MV-4-11 (cell line): ENCODE measurements around the gene KNTC1.
"Not testable (repeated sequence)": the region's sequence is repeated elsewhere in the genome, so short reads cannot be mapped to it uniquely, and the experiment has no call there.

Experiments used
- DNase-seq: peaks from one replicate; lab custom pipeline; 2025; lab: John Stamatoyannopoulos, UW

The KNTC1 gene, protein sequence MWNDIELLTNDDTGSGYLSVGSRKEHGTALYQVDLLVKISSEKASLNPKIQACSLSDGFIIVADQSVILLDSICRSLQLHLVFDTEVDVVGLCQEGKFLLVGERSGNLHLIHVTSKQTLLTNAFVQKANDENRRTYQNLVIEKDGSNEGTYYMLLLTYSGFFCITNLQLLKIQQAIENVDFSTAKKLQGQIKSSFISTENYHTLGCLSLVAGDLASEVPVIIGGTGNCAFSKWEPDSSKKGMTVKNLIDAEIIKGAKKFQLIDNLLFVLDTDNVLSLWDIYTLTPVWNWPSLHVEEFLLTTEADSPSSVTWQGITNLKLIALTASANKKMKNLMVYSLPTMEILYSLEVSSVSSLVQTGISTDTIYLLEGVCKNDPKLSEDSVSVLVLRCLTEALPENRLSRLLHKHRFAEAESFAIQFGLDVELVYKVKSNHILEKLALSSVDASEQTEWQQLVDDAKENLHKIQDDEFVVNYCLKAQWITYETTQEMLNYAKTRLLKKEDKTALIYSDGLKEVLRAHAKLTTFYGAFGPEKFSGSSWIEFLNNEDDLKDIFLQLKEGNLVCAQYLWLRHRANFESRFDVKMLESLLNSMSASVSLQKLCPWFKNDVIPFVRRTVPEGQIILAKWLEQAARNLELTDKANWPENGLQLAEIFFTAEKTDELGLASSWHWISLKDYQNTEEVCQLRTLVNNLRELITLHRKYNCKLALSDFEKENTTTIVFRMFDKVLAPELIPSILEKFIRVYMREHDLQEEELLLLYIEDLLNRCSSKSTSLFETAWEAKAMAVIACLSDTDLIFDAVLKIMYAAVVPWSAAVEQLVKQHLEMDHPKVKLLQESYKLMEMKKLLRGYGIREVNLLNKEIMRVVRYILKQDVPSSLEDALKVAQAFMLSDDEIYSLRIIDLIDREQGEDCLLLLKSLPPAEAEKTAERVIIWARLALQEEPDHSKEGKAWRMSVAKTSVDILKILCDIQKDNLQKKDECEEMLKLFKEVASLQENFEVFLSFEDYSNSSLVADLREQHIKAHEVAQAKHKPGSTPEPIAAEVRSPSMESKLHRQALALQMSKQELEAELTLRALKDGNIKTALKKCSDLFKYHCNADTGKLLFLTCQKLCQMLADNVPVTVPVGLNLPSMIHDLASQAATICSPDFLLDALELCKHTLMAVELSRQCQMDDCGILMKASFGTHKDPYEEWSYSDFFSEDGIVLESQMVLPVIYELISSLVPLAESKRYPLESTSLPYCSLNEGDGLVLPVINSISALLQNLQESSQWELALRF (N-terminal part only)

DNA sequence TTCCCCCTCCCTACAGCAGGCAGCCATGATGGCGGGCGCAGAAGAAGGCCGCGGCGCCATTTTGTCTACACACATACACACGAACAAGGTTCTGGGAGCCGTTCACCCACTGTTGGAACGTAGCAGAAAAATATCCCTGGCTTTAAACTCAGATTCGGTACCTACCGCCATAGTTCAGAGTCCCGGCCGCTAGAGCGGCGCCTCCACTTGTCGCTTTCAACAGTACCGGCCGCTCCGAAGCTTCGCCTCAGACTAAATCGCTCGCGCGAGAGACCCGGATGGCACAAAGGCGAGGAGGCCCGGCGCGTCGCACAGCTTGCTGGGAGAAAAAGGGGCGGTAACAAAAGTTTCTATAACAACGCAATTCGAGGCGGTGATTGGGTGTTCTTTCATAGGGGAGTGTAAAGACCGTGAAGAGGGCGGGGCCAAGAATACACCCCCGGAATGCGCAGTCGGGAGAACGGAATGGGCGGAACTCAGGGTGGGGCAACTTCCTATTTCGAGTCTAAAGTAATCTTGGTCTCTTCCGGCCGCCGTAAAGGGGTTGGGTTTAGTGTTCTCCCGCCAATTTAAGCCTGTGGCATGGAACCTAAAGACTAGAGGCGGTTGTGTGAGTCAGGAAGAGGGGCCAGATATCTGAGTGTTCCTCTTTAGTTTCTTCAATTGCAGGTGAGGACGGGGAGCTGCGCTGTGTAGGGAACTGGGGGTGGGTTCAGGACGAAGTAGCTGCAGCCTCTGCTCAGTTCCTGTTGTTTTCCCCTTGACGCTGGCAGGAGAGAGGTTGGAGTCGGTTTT is at the start of gene KNTC1, which contains the start of gene RSRC2:
Gene KNTC1 (plus strand): TSS at position 567 of the 795 bp plus-strand sequence. CDS start 2,815 bp downstream, outside the sequence.
Gene RSRC2 (minus strand): TSS at position 254 of the 795 bp plus-strand sequence. CDS start 83 bp downstream, at position 171.
- peak; percentile 100 for DNase-seq

DNA sequence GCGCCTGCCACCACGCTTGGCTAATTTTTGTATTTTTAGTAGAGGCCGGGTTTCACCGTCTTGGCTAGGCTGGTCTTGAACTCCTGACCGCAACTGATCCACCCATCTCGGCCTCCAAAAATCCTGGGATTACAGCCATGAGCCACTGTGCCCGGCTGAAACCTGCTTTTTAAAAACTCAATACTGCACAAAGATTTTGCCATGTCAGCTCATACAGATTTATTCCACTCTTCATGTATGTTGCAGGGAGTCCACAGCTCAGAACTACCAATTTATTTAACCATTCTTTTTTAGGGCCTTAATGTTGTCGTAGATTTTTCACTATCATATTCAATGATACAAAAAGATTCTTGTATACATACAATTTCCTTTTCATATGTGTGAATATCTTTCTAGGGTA is 46.3 kb upstream of the KNTC1 start:
- DNase-seq: no peak

DNA sequence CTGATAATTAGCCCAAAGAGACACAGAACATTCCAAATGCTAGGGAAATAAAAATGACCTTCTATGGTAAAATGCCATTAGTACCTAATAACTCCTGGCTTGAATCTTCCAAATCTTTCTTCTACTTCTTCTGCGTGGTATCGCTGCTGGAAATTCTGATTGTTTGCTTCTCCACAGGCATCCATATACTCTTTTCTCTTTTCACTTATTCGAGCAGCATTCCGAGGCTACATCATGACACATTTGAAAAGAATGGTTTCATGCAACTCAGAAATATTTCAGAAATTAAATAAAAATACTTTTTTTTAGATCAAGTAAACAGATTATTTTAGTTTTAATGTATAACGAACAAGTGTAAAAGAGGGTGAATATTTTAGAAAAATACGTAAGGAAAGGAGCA is 45.2 kb upstream of the KNTC1 start:
- DNase-seq: no peak

DNA sequence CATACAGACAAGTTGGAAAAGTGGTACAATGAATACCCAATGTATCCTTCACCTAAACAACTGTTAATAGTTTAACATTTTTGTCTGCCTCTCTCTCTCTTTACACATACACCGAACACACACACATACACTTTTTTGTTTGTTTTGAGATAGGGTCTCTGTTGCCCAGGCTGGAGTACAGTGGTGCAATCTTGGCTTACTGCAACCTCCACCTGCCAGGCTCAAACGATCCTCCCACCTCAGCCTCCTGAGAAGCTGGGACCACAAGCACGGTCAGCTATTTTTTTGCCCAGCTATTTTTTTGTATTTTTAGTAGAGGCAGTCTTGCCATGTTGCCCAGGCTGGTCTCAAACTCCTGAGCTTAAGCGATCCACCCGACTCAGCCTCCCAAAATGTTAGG is 43.1 kb upstream of the KNTC1 start:
- no peak for DNase-seq

DNA sequence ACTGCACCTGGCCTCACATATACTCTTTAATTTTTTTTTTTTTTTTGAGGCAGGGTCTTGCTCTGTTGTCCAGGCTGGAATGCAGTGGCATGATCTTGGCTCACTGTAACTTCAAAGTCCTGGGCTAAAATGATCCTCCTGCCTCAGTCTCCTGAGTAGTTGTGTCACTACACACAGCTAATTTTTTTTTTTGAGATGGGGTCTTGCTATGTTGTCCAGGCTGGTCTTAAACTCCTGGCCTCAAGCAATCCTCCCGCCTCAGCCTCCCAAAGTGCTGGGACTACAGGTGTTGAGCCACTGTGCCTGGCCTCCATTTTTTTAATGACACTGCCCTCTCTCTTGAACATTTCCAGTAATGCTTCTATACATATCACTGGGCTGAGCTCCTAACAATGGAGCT is 42.7 kb upstream of the KNTC1 start:
- DNase-seq: not testable (repeated sequence)

DNA sequence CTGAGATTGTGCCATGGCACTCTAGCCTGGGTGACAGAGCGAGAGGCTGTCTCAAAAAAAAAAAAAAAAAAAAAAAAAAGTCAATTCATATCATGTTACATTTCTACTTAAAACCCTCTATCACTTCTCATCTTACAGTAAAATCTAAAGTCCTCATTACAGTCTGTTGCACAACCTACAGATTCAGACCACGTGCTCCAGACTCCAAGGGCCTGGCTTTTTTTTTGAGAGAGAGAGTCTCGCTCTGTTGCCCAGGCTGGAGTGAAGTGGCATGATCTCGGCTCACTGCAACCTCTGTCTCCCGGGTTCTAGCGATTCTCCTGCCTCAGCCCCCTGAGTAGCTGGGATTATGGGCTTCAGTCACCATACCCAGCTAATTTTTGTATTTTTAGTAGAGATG is 40.7 kb upstream of the KNTC1 start:
- DNase-seq: not testable (repeated sequence)

DNA sequence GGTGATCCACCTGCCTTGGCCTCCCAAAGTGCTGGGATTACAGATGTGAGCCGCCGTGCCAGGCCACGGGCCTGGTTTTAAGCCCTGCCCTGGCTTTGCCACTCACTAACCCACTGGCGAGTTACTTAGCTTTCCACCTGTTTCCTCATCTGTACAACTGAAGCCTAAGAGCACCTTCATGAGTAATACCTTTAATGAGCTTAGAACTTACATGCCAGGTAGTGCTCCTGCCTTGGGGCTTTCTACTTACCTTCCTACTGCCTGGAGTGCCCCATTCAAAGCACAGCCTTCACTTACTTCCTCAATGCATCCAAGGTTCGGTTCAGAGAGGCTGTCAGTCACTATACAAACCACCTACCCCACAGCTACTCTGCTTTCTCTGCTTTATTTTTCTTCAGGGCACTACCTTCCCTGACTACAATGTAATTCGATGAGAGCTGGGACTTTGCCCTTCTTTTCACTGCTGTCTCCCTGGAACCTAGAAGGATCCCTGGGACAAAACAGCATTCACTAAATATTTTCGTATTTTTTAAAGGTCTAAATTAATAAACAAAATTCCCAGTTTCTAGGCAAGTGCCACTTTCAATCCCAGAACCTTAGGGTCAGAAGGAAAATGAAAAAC is 40.1 kb upstream of the KNTC1 start:
- no peak for DNase-seq

DNA sequence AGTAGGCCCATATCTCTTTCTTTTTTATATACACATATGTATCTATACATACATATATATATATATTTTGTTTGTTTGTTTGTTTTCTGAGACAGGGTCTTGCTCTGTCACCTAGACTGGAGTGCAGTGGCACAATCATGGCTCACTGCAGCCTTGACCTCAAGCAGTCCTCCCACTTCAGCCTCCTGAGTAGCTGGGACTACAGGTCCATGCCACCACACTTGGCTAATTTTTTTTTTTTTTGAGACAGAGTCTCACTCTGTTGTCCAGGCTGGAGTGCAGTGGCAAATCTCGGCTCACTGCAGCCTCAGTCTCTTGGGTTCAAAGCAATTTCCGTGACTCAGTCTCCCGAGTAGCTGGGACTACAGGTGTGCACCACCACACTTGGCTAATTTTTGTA is 39.2 kb upstream of the KNTC1 start:
- not testable (repeated sequence) for DNase-seq

DNA sequence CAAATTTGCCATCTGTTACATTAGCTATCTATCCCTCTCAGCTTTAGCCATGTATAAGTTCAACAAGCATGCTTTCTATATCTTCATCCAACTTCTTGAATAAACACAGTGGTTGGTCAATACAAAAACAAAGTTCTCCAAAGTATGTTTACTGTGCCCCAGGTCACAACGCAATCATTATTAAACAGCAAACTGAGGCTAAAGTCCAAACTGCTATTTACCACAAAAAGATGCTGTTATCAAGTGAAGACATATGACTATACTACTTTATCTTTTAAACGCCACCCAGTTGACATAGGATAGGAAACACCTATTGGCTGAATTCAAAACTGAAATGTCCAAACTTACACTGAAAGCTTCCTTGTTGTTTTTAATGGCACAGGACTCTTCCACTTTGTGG is 38.0 kb upstream of the KNTC1 start:
- DNase-seq: no peak

DNA sequence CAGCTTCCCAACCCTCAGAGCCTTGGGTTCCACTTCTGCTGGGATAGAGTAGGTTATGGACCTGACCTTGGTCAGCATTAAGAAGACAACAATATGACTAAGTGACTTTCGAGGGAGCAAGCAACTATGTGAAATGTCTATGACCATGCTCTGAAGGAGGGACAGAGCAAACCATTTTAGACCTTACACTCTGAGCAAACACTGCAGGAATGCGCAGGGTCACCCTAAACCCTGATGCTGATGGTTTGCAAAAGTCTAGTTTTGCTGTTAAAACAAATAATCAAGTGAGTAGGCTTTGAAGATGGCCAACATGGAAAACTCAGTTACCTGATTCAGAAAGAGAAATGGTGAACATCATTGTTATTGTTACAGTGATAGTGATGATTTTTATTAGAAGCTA is 35.1 kb upstream of the KNTC1 start:
- no peak for DNase-seq

DNA sequence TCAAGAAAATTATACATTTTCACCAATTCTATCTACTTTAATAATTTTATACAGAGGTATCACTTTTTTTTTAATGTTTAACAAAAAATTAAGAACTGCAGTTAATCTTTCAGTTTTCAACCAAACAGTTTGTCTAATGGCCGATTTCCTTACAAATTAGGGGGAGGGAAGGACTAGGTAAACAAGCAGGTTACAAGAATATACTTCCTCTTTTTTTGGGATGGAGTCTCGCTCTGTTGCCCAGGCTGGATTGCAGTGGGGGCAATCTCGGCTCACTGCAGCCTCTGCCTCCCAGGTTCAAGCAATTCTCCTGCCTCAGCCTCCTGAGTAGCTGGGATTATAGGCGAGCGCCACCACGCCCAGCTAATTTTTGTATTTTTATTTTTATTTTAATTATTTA is 33.8 kb upstream of the KNTC1 start:
- not testable (repeated sequence) for DNase-seq

DNA sequence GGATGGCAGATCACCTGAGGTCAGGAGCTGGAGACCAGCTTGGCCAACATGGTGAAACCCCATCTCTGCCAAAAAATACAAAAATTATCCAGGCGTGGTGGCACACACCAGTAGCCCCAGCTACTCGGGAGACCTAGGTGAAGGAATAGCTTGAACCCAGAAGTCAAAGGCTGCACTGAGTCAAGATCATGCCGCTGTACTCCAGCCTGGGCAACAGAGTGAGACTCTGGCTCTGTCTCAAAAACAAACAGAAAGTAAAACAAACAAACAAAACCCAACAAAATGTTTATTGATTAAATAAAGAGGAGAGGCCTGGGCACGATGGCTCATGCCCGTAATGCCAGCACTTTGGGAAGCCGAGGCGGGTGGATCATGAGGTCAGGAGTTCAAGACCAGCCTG is 31.8 kb upstream of the KNTC1 start:
- no peak for DNase-seq

DNA sequence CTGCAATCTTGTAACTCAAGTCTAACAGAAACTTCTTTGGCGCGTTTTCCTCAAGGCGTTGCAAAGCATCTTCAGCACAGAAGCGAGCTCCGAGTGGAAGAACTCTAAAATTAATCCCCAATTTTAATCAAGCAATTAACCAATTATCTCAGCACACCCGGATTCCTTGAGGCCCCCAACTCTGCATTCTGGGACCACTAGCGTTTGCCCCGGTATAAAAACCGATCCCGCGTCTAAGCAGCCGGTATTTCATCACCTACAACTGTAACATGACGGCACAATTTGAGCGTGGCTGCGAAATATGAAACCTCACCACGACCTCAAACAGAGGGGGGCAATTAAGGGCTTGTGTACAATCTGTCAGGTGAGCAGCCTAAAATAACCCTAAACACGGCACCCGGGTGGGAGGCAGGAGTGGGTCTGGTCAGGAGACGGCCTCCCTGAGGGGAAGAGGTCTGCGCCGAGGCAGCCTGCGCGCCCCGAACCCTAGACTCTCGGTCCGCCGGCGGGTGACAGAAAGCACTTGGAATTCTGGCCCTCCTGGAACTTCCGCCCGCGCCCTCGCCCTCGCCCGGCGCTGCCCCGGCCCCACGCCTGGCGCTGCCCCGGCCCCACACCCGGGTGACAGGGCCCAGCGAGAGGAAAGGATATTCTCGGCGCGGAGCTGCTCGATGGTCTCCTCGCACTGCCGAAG is 26.9 kb upstream of the KNTC1 start:
- DNase-seq: peak; percentile 54

DNA sequence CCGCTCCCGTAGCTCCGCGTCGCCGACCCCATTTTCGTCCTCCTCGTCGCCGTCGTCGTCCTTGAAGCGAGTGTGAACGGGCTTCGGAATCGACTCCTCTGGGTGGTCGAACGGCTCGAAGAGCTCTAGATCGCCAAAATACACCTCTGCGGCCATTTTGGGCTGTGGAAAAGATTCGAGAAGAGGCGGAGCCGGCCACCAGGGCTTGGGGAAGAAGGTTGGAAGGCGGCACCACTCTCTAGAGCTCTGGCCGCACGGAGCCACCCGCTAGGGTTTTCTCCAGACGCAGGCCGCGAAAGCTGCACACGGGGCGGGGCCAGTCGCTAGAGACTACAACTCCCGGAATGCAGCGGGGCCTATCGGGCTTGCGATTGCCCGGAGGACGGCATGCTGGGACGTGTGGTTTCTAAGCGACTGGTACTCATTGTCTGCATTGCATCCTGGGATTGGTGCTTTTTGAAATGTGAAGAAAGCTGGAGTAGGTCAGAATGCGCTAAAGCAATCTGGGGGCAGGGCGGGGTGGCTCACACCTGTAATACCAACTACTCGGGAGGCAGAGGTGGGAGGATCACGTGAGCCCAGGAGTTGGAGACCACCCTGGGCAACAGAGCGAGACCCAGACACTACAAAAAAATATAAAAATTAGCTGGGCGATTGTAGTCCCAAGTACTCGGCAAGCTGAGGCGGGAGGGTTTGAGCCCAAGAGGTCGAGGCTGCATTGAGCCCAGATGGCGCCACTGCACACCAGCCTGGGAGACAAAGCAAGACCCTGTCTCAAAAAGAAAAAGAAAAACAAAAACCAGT is 26.2 kb upstream of the KNTC1 start, which contains the start of gene ZCCHC8:
Gene ZCCHC8 (minus strand): TSS at position 248 of the 804 bp plus-strand sequence. CDS start 92 bp downstream, at position 156.
- peak; percentile 98 for DNase-seq

DNA sequence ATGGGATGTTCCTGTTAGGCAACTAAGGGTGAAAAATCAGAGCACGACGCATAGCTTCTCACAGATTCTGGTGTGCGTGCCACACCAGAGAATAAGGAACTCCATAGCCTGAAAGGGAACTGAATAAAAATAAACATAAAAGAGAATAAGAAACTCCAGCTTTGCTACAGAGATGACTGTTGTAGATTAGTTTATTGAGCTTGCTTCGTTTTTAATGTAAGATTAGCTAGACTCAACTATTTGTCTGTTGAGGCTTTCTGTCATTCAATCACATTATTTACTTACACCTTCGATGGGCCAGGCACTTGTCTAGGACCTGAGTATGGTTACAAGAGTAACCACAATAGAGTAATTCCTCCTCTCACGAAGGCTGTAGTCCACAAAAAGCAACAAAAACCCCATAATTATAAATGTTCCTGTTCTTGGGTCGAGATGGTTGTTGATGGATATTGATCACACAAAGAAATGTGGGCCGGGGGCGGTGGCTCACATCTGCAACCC is 25.5 kb upstream of the KNTC1 start:
- DNase-seq: peak; percentile 60

DNA sequence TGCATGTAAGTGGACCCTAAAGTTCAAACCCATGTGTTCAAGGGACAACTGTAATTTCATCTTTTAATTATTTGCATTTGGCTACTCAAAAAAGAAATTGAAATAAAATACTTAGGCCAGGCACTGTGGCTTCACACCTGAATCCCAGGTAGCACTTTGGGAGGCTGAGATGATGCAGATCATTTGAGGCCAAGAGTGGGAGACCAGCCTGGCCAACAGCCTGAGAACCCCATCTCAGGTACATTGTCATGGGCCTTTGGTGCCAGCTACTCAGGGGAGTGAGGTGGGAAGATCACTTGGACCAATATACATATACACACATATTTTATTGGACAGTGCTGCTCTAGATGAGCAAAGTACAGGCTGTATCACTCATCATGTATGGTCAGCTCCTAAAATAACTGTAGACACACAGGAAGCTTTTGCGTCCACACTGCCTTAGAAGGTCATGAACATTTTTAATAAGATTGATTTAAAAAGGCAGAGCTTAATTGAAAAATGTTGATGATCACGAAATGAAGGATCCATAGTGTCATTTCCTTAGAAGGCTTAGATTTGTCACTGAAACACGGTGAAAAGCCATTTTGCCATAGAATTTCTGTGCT is 23.8 kb upstream of the KNTC1 start:
- DNase-seq: no peak

DNA sequence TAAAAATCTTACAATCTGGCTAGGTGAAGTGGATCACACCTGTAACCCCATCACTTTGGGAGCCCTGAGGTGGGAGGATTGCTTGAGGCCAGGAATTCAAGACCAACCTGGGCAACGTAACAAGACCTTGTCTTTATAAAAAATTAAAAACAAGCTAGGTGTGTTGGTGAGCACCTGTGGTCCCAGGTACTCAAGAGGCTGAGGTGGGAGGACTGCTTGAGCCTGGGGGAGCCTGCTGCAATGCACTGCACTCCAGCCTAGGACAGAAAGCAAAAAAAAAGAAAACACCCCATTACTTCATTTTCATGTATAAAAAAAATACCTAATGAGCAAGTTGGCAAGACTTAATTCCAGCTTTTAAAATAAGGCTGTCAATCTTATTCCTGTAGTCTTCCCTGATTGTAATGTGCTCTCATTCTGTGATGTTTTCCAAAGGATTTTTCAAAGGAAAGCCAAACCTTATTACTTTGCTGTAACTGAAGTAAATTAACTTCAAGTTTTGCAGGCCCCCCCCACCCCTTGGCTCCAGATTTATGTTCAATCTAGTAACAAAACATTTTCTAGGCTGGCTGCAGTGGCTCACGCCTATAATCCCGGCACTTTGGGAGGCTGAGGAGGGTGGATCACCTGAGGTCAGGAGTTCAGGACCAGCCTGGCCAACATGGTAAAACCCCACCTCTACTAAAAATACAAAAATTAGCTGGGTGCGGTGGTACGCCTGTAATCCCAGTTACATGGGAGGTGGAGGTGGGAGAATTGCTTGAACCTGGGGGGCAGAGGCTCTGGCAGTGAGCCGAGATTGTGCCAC is 23.1 kb upstream of the KNTC1 start:
- DNase-seq: no peak
